ENCODE results near the gene PRPF6. TPM values are rescaled to one million over a fixed set of nuclear protein-coding genes. Genes with fewer than 3 reads are reported as not detected.

PRPF6 gene
- total RNA-seq, 2 donors from 2014 or later, result 77.5 to 95.7 TPM

DNA sequence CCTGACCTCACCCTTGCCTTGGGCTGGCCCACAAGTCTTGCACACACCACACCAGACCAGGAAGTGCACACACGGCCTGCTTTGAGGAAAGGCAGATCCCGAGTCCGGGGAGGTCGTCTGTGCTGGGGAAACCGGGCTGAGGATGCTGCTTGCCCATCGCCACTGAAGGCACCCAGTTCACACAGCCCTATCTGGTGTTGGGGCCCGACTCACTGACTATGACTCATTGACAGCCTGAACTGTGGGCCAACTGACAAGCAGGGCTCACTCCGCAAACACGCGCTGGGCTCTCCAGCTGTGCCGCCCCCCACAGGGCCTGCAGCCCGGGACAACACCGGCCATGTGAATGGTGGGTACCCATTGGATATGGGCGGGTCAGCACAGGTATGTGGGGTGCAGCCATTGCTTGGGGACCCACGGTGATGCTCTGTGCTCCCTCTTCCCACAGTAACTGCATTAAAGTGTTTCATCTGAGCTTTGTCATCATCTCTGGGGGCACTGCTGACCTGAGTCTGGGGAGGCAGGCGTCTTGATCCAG is 3.1 kb upstream of the PRPF6 start:
- Mint-ChIP-seq H3K27ac (peak overlapping the region; percentile 69), H3K4me3 (peak overlapping the region; percentile 91 to 92)

GRCh38 chr20:63978319-63979228 is 2.4 kb upstream of the PRPF6 start:
- ATAC-seq (replicated peaks in 1 of 2) (peak; percentile 23 to 33), DNase-seq (peak; percentile 84 to 86)
- no peaks in the 10 kb centered on the region for H3K9me3 Mint-ChIP-seq
- H3K36me3 Mint-ChIP-seq (ENCODE audit: insufficient read depth in 2 of 2), result peaks cover 17 to 31% of the 10 kb centered on the region in 2 donors
- H3K4me1 Mint-ChIP-seq (ENCODE audit: low read depth), result peaks cover 68% of the 10 kb centered on the region
- peak overlapping the region; percentile 69 for H3K27ac Mint-ChIP-seq
- peak overlapping the region; percentile 91 to 92 for H3K4me3 Mint-ChIP-seq
- no peaks in the 10 kb centered on the region for H3K27me3 Mint-ChIP-seq (ENCODE audit: low read depth)

More for the DNA sequence above, 3.1 kb upstream of the PRPF6 start:
- H3K27me3 Mint-ChIP-seq (ENCODE audit: low read depth), result no peaks in the 10 kb centered on the region
- DNase-seq (peak; percentile 75 to 84), ATAC-seq (replicated peaks in 1 of 2) (peak; percentile 56 to 57)
- no peaks in the 10 kb centered on the region for H3K9me3 Mint-ChIP-seq
- peaks cover 67% of the 10 kb centered on the region for H3K4me1 Mint-ChIP-seq (ENCODE audit: low read depth)
- H3K36me3 Mint-ChIP-seq (ENCODE audit: insufficient read depth in 2 of 2), result peaks cover 16 to 32% of the 10 kb centered on the region in 2 donors

GRCh38 chr20:63979229-63979556 is 1.7 kb upstream of the PRPF6 start:
- no peak for ATAC-seq (replicated peaks in 1 of 2)
- H3K4me3 Mint-ChIP-seq, result peak overlapping the region; percentile 91 to 92
- peaks cover 14 to 29% of the 10 kb centered on the region in 2 donors for H3K36me3 Mint-ChIP-seq (ENCODE audit: insufficient read depth in 2 of 2)
- no peak for DNase-seq
- no peak overlapping the region for H3K27ac Mint-ChIP-seq
- peaks cover 62% of the 10 kb centered on the region for H3K4me1 Mint-ChIP-seq (ENCODE audit: low read depth)
- no peaks in the 10 kb centered on the region for H3K27me3 Mint-ChIP-seq (ENCODE audit: low read depth)
- H3K9me3 Mint-ChIP-seq, result no peaks in the 10 kb centered on the region

DNA sequence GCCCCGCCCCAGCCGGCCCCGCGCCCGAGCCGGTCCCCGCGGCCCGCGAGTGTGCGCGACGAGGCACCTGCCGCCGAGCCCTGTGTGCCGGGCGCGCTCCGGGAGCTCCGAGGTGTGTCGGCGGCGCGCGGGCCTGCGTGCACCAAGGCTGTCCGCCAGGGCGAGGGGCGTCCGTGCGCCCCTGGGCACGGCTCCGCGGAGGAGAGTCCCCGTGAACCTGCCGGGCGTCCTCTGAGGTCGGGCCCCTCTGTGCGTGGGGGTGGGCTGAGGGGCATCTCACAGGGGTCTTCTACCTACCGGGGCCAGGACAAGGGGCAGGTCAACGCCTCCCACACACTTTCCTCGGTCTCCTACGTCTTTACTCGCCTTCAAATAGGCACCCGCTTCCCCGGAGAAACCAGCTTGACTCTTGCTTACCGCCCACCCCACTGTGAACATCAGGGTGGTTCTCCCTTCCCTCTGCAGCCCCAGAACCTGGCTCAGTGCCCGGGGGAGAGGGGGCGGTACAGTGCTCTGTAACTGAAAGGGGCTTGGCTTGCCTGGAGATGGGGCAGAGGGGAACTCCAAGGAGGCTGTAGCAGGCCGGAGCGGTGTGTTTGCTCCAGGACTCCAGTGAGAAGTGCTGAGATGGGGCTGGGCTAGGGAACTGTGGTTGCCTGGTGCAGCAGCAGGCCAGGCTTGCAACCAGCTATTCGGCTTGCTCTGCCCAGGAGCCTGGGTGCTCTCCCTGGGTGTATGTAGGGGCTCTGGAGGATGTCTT is 1.2 kb upstream of the PRPF6 start, which contains the start of gene SAMD10:
TSS of gene SAMD10 (minus strand) at position 86 of the 760 bp plus-strand sequence. CDS start 175 bp downstream, outside the sequence.
- H3K4me1 Mint-ChIP-seq (ENCODE audit: low read depth), result peaks cover 62% of the 10 kb centered on the region
- peak; percentile 50 to 58 for ATAC-seq (replicated peaks in 1 of 2)
- no peaks in the 10 kb centered on the region for H3K27me3 Mint-ChIP-seq (ENCODE audit: low read depth)
- peak within 1 kb of the TSS; percentile 91 for H3K27ac Mint-ChIP-seq
- peak within 1 kb of the TSS; percentile 96 to 99 for H3K4me3 Mint-ChIP-seq
- no peaks in the 10 kb centered on the region for H3K9me3 Mint-ChIP-seq
- H3K36me3 Mint-ChIP-seq (ENCODE audit: insufficient read depth in 2 of 2), result peaks cover 16 to 33% of the 10 kb centered on the region in 2 donors
- DNase-seq, result peak; percentile 89 to 92

DNA sequence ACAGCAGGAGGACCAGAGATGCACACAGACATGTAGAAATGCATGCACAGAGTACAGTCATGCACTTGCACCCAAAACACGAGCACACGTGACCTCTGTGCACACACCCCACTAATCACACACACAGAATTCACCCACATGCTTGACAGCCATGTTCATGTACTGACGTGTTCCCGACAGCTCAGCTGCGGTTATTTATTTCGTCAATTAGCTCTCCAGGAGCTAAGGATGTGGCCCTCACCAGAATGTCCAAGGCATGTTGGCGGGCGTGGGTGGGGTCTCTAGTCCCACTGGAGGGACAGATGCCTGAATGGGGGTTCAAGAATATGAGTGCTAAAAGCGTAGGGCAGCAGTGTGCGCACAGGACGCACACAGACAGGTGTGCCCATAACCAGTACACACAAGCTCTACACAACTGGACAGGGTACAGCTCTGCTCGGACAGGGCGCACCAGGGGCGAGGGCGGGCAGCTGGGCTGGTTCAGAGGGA is 571 bp upstream of the PRPF6 start:
- Mint-ChIP-seq H3K36me3 (ENCODE audit: insufficient read depth in 2 of 2) (peaks cover 17 to 33% of the 10 kb centered on the region in 2 donors), H3K4me3 (peak overlapping the region; percentile 96 to 99), H3K27ac (peak overlapping the region; percentile 91), H3K27me3 (ENCODE audit: low read depth) (no peaks in the 10 kb centered on the region), H3K9me3 (no peaks in the 10 kb centered on the region), H3K4me1 (ENCODE audit: low read depth) (peaks cover 62% of the 10 kb centered on the region)
- DNase-seq, result no peak
- peak; percentile 46 to 53 for ATAC-seq (replicated peaks in 1 of 2)

DNA sequence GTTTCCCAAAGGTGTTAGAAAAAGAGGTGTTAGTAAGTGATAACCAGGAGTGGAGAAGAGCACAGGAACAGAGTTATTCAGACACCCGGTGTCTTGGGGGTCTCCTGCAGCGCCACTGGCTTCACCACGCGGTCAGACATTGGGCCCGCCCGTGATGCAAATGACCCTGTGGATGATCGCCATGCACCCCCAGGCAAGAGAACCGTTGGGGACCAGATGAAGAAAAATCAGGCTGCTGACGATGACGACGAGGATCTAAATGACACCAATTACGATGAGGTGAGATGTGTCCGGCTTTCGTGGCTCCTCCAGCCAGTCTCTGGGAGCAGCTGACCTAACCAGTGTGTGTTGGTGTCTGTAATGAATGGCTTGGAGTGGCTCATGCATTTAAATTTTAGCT is 2.0 kb downstream of the PRPF6 start:
- peaks cover 14 to 28% of the 10 kb centered on the region in 2 donors for H3K36me3 Mint-ChIP-seq (ENCODE audit: insufficient read depth in 2 of 2)
- ATAC-seq (replicated peaks in 1 of 2) (no peak), DNase-seq (no peak)
- H3K9me3 Mint-ChIP-seq, result no peaks in the 10 kb centered on the region
- H3K4me3 Mint-ChIP-seq, result peak overlapping the region; percentile 33 to 99
- H3K27me3 Mint-ChIP-seq (ENCODE audit: low read depth), result no peaks in the 10 kb centered on the region
- H3K4me1 Mint-ChIP-seq (ENCODE audit: low read depth), result peaks cover 37% of the 10 kb centered on the region
- H3K27ac Mint-ChIP-seq, result peak overlapping the region; percentile 41

GRCh38 chr20:64000906-64001305 is 20.0 kb downstream of the PRPF6 start:
- Mint-ChIP-seq H3K36me3 (ENCODE audit: insufficient read depth in 2 of 2) (peaks cover 11 to 21% of the 10 kb centered on the region in 2 donors), H3K27ac (no peak overlapping the region), H3K27me3 (ENCODE audit: low read depth) (no peaks in the 10 kb centered on the region), H3K4me1 (ENCODE audit: low read depth) (peaks cover 14% of the 10 kb centered on the region), H3K9me3 (no peaks in the 10 kb centered on the region), H3K4me3 (no peak overlapping the region)
- ATAC-seq (replicated peaks in 1 of 2) (no peak), DNase-seq (no peak)

- no peak for DNase-seq
- H3K36me3 Mint-ChIP-seq (ENCODE audit: insufficient read depth in 2 of 2), result peaks cover 11 to 21% of the 10 kb centered on the region in 2 donors
- ATAC-seq (replicated peaks in 1 of 2), result peak in 1 of 2 donors; percentile 64
- H3K9me3 Mint-ChIP-seq, result no peaks in the 10 kb centered on the region
- peaks cover 14% of the 10 kb centered on the region for H3K4me1 Mint-ChIP-seq (ENCODE audit: low read depth)
- H3K27me3 Mint-ChIP-seq (ENCODE audit: low read depth), result no peaks in the 10 kb centered on the region
- no peak overlapping the region for H3K4me3 Mint-ChIP-seq
- H3K27ac Mint-ChIP-seq, result no peak overlapping the region
These were observed 20.7 kb downstream of the PRPF6 start for GRCh38 chr20:64001607-64002011.

DNA sequence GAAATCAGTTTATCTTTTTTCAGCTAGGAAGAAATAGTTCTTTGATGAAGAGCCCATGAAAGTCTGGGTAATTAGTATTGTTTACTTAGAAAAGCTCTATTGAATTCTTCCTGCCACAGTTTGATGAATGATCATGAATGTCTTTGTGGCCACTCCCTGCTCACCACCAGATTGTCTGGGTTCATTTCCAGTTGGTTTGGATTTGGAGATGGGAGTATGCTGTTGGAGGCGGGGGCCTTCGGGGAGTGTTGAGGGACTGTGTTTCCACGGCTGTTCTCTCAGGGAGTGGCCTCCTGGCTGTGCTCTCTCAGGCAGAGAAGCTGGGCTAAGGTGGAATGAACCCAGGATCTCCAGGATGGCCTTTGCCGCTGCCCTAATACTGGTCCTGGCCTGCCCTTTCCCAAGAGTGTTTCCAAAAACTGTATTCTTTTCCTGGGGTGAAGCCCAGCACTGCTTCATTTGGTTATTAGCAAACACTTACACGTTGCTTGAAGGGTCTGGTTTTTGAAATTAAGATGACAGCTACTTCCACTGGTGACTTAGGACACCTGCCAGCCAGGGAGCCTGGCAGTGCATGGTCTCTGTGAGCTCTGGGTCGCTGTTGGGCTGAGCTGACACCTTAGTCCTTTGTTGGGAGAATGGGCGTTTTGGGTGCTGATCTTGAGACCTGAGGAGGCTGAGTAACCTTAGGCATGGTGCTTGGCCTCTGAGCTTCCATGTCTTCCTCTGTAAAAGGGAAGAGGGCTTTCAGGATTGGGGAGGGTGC is 23.2 kb downstream of the PRPF6 start:
- Mint-ChIP-seq H3K9me3 (peaks cover 2 to 3% of the 10 kb centered on the region in 2 donors), H3K4me3 (no peak overlapping the region), H3K27ac (no peak overlapping the region), H3K27me3 (ENCODE audit: low read depth) (no peaks in the 10 kb centered on the region), H3K4me1 (ENCODE audit: low read depth) (peaks cover 30% of the 10 kb centered on the region), H3K36me3 (ENCODE audit: insufficient read depth in 2 of 2) (peaks cover 12 to 27% of the 10 kb centered on the region in 2 donors)
- no peak for DNase-seq
- no peak for ATAC-seq (replicated peaks in 1 of 2)

DNA sequence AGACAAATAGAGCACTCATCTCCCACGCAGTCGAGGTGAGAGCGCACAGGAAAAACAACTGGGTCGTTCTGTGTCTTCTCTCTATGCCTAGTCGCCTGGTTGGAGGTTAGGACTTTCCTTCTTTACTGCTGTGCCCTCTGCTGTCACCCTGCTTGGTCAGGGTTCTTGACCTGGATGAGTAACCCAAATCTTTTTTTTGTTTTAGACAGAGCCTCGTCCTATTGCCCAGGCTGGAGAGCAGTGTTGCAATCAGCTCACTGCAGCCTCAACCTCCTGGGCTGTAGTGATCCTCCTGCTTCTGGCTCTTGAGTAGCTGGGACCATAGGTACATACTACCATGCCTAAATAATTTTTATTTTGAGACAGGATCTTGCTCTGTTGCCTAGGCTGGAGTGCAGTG is 24.5 kb downstream of the PRPF6 start:
- Mint-ChIP-seq H3K27ac (no peak overlapping the region), H3K36me3 (ENCODE audit: insufficient read depth in 2 of 2) (peaks cover 18 to 33% of the 10 kb centered on the region in 2 donors), H3K9me3 (peaks cover 2 to 4% of the 10 kb centered on the region in 2 donors), H3K4me3 (no peak overlapping the region), H3K27me3 (ENCODE audit: low read depth) (no peaks in the 10 kb centered on the region), H3K4me1 (ENCODE audit: low read depth) (peaks cover 42% of the 10 kb centered on the region)
- DNase-seq, result no peak
- no peak for ATAC-seq (replicated peaks in 1 of 2)

DNA sequence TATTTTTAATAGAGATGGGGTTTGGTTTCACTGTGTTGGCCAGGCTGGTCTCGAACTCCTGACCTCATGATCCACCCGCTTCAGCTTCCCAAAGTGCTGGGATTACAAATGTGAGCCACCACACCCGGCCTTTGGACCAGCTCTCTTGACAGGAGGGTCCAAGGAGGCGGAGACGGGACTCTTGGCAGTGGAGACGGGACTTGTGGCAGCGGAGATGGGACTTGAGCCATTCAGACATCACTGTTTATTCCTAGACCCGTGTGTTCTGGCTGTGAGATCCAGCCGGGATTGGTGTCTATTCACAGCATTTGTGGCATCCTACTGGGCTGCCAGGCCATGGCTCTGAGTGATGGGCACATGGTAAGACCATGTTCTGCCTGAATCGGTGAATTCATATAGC is 25.6 kb downstream of the PRPF6 start:
- Mint-ChIP-seq H3K27ac (no peak overlapping the region), H3K4me3 (no peak overlapping the region), H3K36me3 (ENCODE audit: insufficient read depth in 2 of 2) (peaks cover 18 to 40% of the 10 kb centered on the region in 2 donors), H3K9me3 (peaks cover 2 to 4% of the 10 kb centered on the region in 2 donors), H3K27me3 (ENCODE audit: low read depth) (no peaks in the 10 kb centered on the region), H3K4me1 (ENCODE audit: low read depth) (peaks cover 51% of the 10 kb centered on the region)
- ATAC-seq (replicated peaks in 1 of 2) (no peak), DNase-seq (no peak)

- DNase-seq (no peak), ATAC-seq (replicated peaks in 1 of 2) (peak in 1 of 2 donors; percentile 6)
- Mint-ChIP-seq H3K4me1 (ENCODE audit: low read depth) (peaks cover 49% of the 10 kb centered on the region), H3K27me3 (ENCODE audit: low read depth) (no peaks in the 10 kb centered on the region), H3K27ac (no peak overlapping the region), H3K9me3 (peaks cover 2 to 4% of the 10 kb centered on the region in 2 donors), H3K36me3 (ENCODE audit: insufficient read depth in 2 of 2) (peaks cover 15 to 37% of the 10 kb centered on the region in 2 donors), H3K4me3 (no peak overlapping the region)
These were observed 26.0 kb downstream of the PRPF6 start for GRCh38 chr20:64006902-64007301.
